GM12864 (cell line): Measurements from ENCODE around the gene TFAP2D.

Experiments used
- DNase-seq: peaks from one replicate; pipeline ENCODE4 v3.0.0-alpha.2; 2011; ENCODE audit warnings: low read depth
- H3K4me3 ChIP-seq: 2 replicates; pipeline ENCODE4 v1.5.1; 2011; ENCODE audit warnings: mild to moderate bottlenecking, low read depth, low read length, control low read depth
- TF ChIP-seq, protein P1 (sequence below): IDR thresholded peaks from 2 replicates; pipeline ENCODE4 v1.5.1; 2011; ENCODE audit warnings: low read depth, mild to moderate bottlenecking, moderate library complexity, low read length, control low read depth, inconsistent platforms; ENCODE audit errors: missing control alignments

Gene TFAP2D

GRCh38 chr6:50817646-50817950, 104.3 kb downstream of the TFAP2D start:
- TF ChIP-seq, protein P1, sequence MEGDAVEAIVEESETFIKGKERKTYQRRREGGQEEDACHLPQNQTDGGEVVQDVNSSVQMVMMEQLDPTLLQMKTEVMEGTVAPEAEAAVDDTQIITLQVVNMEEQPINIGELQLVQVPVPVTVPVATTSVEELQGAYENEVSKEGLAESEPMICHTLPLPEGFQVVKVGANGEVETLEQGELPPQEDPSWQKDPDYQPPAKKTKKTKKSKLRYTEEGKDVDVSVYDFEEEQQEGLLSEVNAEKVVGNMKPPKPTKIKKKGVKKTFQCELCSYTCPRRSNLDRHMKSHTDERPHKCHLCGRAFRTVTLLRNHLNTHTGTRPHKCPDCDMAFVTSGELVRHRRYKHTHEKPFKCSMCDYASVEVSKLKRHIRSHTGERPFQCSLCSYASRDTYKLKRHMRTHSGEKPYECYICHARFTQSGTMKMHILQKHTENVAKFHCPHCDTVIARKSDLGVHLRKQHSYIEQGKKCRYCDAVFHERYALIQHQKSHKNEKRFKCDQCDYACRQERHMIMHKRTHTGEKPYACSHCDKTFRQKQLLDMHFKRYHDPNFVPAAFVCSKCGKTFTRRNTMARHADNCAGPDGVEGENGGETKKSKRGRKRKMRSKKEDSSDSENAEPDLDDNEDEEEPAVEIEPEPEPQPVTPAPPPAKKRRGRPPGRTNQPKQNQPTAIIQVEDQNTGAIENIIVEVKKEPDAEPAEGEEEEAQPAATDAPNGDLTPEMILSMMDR = no peak
- no peak for DNase-seq
- H3K4me3 ChIP-seq = no peak overlapping the region

GRCh38 chr6:50818020-50818419, 104.7 kb downstream of the TFAP2D start:
- TF ChIP-seq, protein P1 = no peak
- no peak overlapping the region for H3K4me3 ChIP-seq
- DNase-seq = no peak

DNA sequence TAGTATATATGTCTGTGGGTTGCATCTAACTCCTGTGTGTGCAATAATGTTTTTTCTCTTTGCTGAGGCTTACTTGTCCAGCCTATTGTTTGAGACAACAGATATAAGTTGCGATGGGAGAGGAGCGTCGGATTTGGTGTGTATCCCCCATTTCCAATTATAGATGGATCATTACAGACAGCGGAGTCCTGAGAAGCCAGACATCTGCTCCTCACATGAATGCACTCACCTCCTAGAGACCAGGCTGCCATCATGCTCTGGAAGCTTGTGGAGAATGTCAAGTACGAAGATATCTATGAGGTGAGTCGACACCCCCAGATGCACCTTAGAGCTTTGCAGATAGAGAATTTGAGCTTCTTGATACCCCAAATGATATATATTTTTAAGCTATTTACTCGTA, 105.3 kb downstream of the TFAP2D start, which contains the start of gene TFAP2B:
TSS of gene TFAP2B (plus strand) at position 199 of the 400 bp plus-strand sequence. CDS start at position 220, 21 bp downstream.
- no peak for DNase-seq
- H3K4me3 ChIP-seq = no peak within 1 kb of the TSS
- TF ChIP-seq, protein P1 = no peak

GRCh38 chr6:50819466-50819903, 106.2 kb downstream of the TFAP2D start:
- DNase-seq = no peak
- TF ChIP-seq, protein P1 = no peak
- H3K4me3 ChIP-seq = no peak overlapping the region

DNA sequence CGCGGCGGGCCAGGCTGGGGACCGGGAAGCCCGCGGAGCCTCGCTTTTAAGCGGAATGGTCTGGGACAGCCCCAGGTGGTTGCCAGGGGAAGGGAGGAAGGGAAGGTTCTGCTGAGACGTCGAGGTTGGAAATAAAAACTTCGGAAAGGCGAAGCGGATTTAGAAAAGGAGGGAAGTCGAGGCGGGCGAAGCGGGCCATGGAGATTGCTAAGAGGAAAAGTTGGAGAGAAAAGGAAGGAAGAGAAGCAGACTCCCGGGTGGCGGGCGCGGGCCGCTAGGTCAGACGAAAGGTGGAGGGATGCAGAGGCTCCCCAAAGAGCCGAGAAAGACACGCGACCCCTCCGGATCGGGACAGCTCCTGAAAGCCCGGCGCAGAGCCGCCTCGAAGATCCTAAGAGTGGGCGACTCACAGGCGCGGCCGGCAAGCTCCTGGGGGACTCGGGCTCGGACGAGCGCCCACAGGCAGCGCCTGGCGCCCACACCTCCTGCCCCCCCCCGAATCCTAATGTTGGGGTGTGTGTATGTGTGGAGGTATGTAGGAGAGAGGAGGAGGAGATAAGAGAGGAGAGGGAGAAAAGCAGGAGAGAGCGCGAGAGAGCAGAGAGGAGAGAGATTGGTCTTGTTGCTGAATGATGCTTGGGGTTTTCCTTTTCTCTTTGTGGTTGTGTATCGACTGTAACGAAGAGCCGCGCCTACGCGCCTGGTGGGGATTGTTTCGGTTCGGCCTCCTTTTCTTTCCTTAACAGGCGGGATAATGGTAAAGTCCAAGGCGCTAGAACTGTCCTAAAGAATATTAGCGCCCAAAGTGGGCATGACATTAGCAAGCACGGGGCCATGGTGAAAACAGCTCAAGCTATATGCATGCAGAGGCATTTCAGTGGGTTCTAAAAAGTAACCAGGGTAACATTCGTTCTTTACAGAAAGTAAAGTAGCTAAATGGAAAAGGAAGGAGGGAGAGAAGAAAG, 106.9 kb downstream of the TFAP2D start:
- TF ChIP-seq, protein P1 = no peak
- H3K4me3 ChIP-seq = no peak overlapping the region
- DNase-seq = no peak

GRCh38 chr6:50820869-50821264, 107.5 kb downstream of the TFAP2D start:
- H3K4me3 ChIP-seq = no peak overlapping the region
- TF ChIP-seq, protein P1 = no peak
- no peak for DNase-seq
